Neural cell (in vitro differentiated cells): ENCODE data around the gene CACNB2. TPM values are rescaled to one million over a fixed set of nuclear protein-coding genes. Genes with fewer than 3 reads are reported as not detected.
"Not testable (repeated sequence)": the region's sequence is repeated elsewhere in the genome, so short reads cannot be mapped to it uniquely, and the experiment has no call there.

Source experiments
- H2AFZ ChIP-seq: fragments of 200-600, 300-800 bp; sonication (generic), shearing (Covaris generic); 2 replicates; pipeline ENCODE4 v1.6.0; 2014; ENCODE audit warnings: low read depth, mild to moderate bottlenecking, antibody characterized with exemption, low read length, moderate library complexity
- H3F3A ChIP-seq: fragments of 200-600 bp; shearing (Covaris generic); 2 replicates; pipeline ENCODE4 v1.6.1; 2016; ENCODE audit warnings: mild to moderate bottlenecking, moderate library complexity, mixed read lengths, antibody characterized with exemption, low read length; ENCODE audit not compliant: insufficient read depth, poor library complexity, severe bottlenecking
- H3K27ac ChIP-seq: fragments of 200-600, 300-800 bp; sonication (generic), shearing (Covaris generic); 2 replicates; pipeline ENCODE4 v1.5.1; 2014; ENCODE audit warnings: mild to moderate bottlenecking, low read length, moderate library complexity
- H3K27me3 ChIP-seq: fragments of 300-800, 200-600 bp; sonication (generic), shearing (Covaris generic); 2 replicates; pipeline ENCODE4 v1.6.0; 2014; ENCODE audit warnings: mild to moderate bottlenecking, low read depth, low read length, moderate library complexity; ENCODE audit not compliant: insufficient read depth
- H3K36me3 ChIP-seq: fragments of 300-800, 200-600 bp; sonication (generic), shearing (Covaris generic); 2 replicates; pipeline ENCODE4 v1.5.1; 2014; ENCODE audit warnings: mild to moderate bottlenecking, antibody characterized with exemption, low read length, moderate library complexity; ENCODE audit not compliant: insufficient read depth
- H3K4me2 ChIP-seq: fragments of 300-800, 200-600 bp; sonication (generic), shearing (Covaris generic); 2 replicates; pipeline ENCODE4 v1.6.0; 2014; ENCODE audit warnings: mild to moderate bottlenecking, low read length
- H3K4me3 ChIP-seq: fragments of 300-800, 200-600 bp; sonication (generic), shearing (Covaris generic); 2 replicates; pipeline ENCODE4 v1.5.1; 2014; ENCODE audit warnings: mild to moderate bottlenecking, low read length, moderate library complexity
- H3K79me2 ChIP-seq: fragments of 200-600 bp; shearing (Covaris generic); replicated peaks from 2 replicates; pipeline ENCODE4 v1.6.0; 2014; ENCODE audit warnings: mild to moderate bottlenecking, low read length, moderate library complexity; ENCODE audit not compliant: insufficient read depth
- H3K9ac ChIP-seq: fragments of 300-800, 200-600 bp; sonication (generic), shearing (Covaris generic); 2 replicates; pipeline ENCODE4 v1.6.1; 2016; ENCODE audit warnings: mild to moderate bottlenecking, low read length, mixed read lengths
- H3K9me2 ChIP-seq: fragments of 200-600 bp; shearing (Covaris generic); 2 replicates; pipeline ENCODE4 v1.6.1; 2016; ENCODE audit warnings: mild to moderate bottlenecking, low read length, mixed read lengths; ENCODE audit not compliant: insufficient read depth
- H3K9me3 ChIP-seq: fragments of 200-600, 300-800 bp; sonication (generic), shearing (Covaris generic); 2 replicates; pipeline ENCODE4 v1.6.1; 2016; ENCODE audit warnings: mild to moderate bottlenecking, mixed run types, low read length, moderate library complexity, mixed read lengths
- H4K20me1 ChIP-seq: fragments of 200-600 bp; shearing (Covaris generic); 2 replicates; pipeline ENCODE4 v1.6.1; 2016; ENCODE audit warnings: mild to moderate bottlenecking, mixed run types; ENCODE audit not compliant: insufficient read depth
- EP300 ChIP-seq: fragments of 450-650 bp; conservative IDR thresholded peaks from 2 replicates; pipeline ENCODE4 v1.6.1; 2014; ENCODE audit warnings: antibody characterized with exemption, mild to moderate bottlenecking, moderate library complexity; ENCODE audit not compliant: poor library complexity, severe bottlenecking
- EZH2 ChIP-seq: fragments of 200-600, 300-800 bp; shearing (Covaris generic), sonication (generic); IDR thresholded peaks from 2 replicates; pipeline ENCODE4 v1.6.1; 2014; ENCODE audit warnings: antibody characterized with exemption, low read length, borderline replicate concordance, mild to moderate bottlenecking; ENCODE audit not compliant: insufficient read depth, poor library complexity, severe bottlenecking
- MXI1 ChIP-seq: fragments of 450-650 bp; conservative IDR thresholded peaks from 2 replicates; pipeline ENCODE4 v1.6.1; 2014; ENCODE audit warnings: antibody characterized with exemption, mild to moderate bottlenecking; ENCODE audit not compliant: poor library complexity, severe bottlenecking
- POLR2AphosphoS5 ChIP-seq: IDR thresholded peaks from 2 replicates; pipeline ENCODE4 v1.6.1; 2012
- RAD21 ChIP-seq: fragments of 450-650 bp; conservative IDR thresholded peaks from 2 replicates; pipeline ENCODE4 v1.6.1; 2014; ENCODE audit warnings: antibody characterized with exemption, mild to moderate bottlenecking, moderate library complexity
- SMC3 ChIP-seq: fragments of 450-650 bp; conservative IDR thresholded peaks from 2 replicates; pipeline ENCODE4 v1.6.1; 2014; ENCODE audit warnings: antibody characterized with exemption, mild to moderate bottlenecking, moderate library complexity; ENCODE audit not compliant: poor library complexity
- TAF1 ChIP-seq: IDR thresholded peaks from 2 replicates; pipeline ENCODE4 v1.6.1; 2012; ENCODE audit warnings: low read depth
- polyA plus RNA-seq: library from polyadenylated mRNA; depleted of rRNA; stranded (reverse); fragments of >200 nt; gene quantifications from 2 replicates; pipeline ENCODE4 v1.2.3, GENCODE V29; 2014
- TF ChIP-seq, protein P1 (sequence below): IDR thresholded peaks from 2 replicates; pipeline ENCODE4 v1.6.1; 2012; ENCODE audit warnings: borderline replicate concordance
- TF ChIP-seq, protein P2 (sequence below): fragments of 450-650 bp; IDR thresholded peaks from 2 replicates; pipeline ENCODE4 v1.5.1; 2014; ENCODE audit warnings: antibody characterized with exemption, mild to moderate bottlenecking, moderate library complexity; ENCODE audit not compliant: poor library complexity, severe bottlenecking

The CACNB2 gene
- polyA plus RNA-seq, 1 donor from 2014 or later: 14.3 TPM

DNA sequence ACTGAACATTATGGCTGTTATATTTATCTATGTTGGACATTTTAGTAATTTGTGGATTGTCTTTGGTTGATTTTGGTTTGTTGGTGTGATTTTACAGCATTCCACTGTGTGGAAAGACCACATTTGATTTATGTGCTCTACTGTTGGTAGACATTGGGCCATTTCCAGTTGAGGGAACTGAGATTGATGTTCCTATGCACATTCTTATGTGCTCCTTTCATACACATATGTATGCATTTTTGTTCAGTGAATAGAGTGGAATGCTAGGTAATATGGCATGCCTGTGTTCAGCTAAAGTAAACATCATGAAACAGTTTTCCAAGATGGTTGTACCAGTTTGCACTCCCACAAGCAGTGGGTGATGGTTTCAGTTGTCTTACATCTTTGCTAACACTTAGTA is 15.1 kb downstream of the CACNB2 start:
- no peaks in the 10 kb centered on the region for H3K79me2 ChIP-seq
- no peaks in the 10 kb centered on the region for H3K36me3 ChIP-seq
- H3K4me2 ChIP-seq: no peak overlapping the region
- no peak for TF ChIP-seq SMC3
- TF ChIP-seq POLR2AphosphoS5: no peak
- TF ChIP-seq, protein P1, sequence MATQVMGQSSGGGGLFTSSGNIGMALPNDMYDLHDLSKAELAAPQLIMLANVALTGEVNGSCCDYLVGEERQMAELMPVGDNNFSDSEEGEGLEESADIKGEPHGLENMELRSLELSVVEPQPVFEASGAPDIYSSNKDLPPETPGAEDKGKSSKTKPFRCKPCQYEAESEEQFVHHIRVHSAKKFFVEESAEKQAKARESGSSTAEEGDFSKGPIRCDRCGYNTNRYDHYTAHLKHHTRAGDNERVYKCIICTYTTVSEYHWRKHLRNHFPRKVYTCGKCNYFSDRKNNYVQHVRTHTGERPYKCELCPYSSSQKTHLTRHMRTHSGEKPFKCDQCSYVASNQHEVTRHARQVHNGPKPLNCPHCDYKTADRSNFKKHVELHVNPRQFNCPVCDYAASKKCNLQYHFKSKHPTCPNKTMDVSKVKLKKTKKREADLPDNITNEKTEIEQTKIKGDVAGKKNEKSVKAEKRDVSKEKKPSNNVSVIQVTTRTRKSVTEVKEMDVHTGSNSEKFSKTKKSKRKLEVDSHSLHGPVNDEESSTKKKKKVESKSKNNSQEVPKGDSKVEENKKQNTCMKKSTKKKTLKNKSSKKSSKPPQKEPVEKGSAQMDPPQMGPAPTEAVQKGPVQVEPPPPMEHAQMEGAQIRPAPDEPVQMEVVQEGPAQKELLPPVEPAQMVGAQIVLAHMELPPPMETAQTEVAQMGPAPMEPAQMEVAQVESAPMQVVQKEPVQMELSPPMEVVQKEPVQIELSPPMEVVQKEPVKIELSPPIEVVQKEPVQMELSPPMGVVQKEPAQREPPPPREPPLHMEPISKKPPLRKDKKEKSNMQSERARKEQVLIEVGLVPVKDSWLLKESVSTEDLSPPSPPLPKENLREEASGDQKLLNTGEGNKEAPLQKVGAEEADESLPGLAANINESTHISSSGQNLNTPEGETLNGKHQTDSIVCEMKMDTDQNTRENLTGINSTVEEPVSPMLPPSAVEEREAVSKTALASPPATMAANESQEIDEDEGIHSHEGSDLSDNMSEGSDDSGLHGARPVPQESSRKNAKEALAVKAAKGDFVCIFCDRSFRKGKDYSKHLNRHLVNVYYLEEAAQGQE: no peak
- TF ChIP-seq, protein P2, sequence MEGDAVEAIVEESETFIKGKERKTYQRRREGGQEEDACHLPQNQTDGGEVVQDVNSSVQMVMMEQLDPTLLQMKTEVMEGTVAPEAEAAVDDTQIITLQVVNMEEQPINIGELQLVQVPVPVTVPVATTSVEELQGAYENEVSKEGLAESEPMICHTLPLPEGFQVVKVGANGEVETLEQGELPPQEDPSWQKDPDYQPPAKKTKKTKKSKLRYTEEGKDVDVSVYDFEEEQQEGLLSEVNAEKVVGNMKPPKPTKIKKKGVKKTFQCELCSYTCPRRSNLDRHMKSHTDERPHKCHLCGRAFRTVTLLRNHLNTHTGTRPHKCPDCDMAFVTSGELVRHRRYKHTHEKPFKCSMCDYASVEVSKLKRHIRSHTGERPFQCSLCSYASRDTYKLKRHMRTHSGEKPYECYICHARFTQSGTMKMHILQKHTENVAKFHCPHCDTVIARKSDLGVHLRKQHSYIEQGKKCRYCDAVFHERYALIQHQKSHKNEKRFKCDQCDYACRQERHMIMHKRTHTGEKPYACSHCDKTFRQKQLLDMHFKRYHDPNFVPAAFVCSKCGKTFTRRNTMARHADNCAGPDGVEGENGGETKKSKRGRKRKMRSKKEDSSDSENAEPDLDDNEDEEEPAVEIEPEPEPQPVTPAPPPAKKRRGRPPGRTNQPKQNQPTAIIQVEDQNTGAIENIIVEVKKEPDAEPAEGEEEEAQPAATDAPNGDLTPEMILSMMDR: no peak
- TF ChIP-seq EP300: no peak
- TF ChIP-seq EZH2: no peak
- TF ChIP-seq TAF1: no peak
- TF ChIP-seq MXI1: no peak
- TF ChIP-seq RAD21: no peak
- no peaks in the 10 kb centered on the region for H3K27me3 ChIP-seq
- H3F3A ChIP-seq: no peaks in the 10 kb centered on the region
- no peak overlapping the region for H2AFZ ChIP-seq
- H4K20me1 ChIP-seq: no peaks in the 10 kb centered on the region
- H3K9ac ChIP-seq: no peak overlapping the region
- H3K9me2 ChIP-seq: no peaks in the 10 kb centered on the region
- H3K9me3 ChIP-seq: no peaks in the 10 kb centered on the region
- H3K4me3 ChIP-seq: no peak overlapping the region
- H3K27ac ChIP-seq: no peak overlapping the region

DNA sequence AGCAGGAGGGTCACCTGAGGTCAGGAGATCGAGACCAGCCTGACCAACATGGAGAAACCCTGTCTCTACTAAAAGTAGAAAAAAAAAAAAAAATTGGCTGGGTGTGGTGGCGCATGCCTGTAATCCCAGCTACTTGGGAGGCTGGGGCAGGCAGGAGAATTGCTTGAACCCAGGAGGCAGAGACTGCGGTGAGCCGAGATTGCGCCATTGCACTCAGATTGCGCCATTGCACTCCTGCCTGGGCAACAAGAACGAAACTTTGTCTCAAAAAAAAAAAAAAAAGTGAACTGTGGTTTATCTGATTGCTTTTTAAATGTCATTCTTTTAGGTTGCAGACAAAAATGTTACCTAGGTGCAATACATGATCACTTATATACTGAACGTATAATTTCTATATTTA is 16.6 kb downstream of the CACNB2 start:
- H3K9me2 ChIP-seq, H3K36me3 ChIP-seq, H3K9ac ChIP-seq, H3K27ac ChIP-seq, H3F3A ChIP-seq, H2AFZ ChIP-seq, H3K9me3 ChIP-seq, H3K4me3 ChIP-seq, H3K79me2 ChIP-seq, H3K4me2 ChIP-seq, H4K20me1 ChIP-seq, H3K27me3 ChIP-seq: not testable (repeated sequence)

DNA sequence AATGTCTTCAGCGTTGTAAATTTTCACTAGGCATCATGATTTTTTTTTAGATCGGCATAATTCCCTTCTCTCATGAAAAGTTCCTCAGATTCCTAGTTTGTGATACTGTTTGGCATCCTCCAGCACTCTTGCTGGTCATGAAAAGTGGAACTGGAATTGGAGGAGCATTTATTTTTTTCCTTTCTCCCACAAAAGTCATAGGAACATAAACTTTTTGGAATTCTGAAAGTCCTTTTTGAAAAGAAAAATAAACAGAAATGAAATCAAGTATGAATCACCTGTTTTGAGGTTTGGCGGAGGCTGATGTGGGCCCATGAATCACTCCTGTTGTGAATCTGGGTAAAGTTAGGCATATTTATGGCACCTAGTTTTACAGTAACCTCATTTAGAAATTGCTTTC is 17.7 kb downstream of the CACNB2 start:
- Histone ChIP-seq H3K9me2 (no peaks in the 10 kb centered on the region), H3K27me3 (no peaks in the 10 kb centered on the region), H3F3A (no peaks in the 10 kb centered on the region), H3K27ac (no peak overlapping the region), H3K4me2 (no peak overlapping the region), H3K79me2 (no peaks in the 10 kb centered on the region), H4K20me1 (no peaks in the 10 kb centered on the region), H3K36me3 (no peaks in the 10 kb centered on the region), H3K4me3 (no peak overlapping the region), H2AFZ (no peak overlapping the region), H3K9me3 (no peaks in the 10 kb centered on the region), H3K9ac (no peak overlapping the region)
- no peak for TF ChIP-seq RAD21
- no peak for TF ChIP-seq MXI1
- TF ChIP-seq POLR2AphosphoS5: no peak
- no peak for TF ChIP-seq EZH2
- no peak for TF ChIP-seq EP300
- no peak for TF ChIP-seq SMC3
- TF ChIP-seq, protein P1: no peak
- TF ChIP-seq TAF1: no peak
- TF ChIP-seq, protein P2: no peak
